Keratinocyte (primary cell): ENCODE data around the gene PODN. TPM values are rescaled to one million over a fixed set of nuclear protein-coding genes. Genes with fewer than 3 reads are reported as not detected.

Experiments used
- DNase-seq: peaks from one replicate; pipeline ENCODE4 v3.0.0-alpha.2; 2011; ENCODE audit warnings: low read depth, missing footprints, low spot score
- FAIRE-seq: peaks from 2 replicates; lab custom pipeline; 2011; peaks lifted over from hg19 to GRCh38; lab: Jason Lieb, UNC
- H2AFZ ChIP-seq: 2 replicates; pipeline ENCODE4 v1.6.0; 2012; ENCODE audit warnings: low read length, control low read depth, inconsistent platforms; ENCODE audit not compliant: control insufficient read depth
- H3K27ac ChIP-seq: 2 replicates; pipeline ENCODE4 v1.5.1; 2011; ENCODE audit warnings: low read length; ENCODE audit not compliant: control insufficient read depth, insufficient read depth
- H3K27me3 ChIP-seq: 3 replicates; pipeline ENCODE4 v1.6.0; 2011; ENCODE audit warnings: low read length; ENCODE audit not compliant: control insufficient read depth, insufficient read depth; ENCODE audit errors: extremely low read depth
- H3K36me3 ChIP-seq, 2 experiments: 2 replicates in 1 of 2; 3 replicates in 1 of 2; pipeline ENCODE4 v1.5.1; 2011; ENCODE audit warnings: low read length in 2 of 2, mild to moderate bottlenecking in 1 of 2; ENCODE audit not compliant: control insufficient read depth in 2 of 2, insufficient read depth in 2 of 2; ENCODE audit errors: extremely low read depth in 1 of 2
- H3K4me1 ChIP-seq: 3 replicates; pipeline ENCODE4 v1.5.1; 2011; ENCODE audit warnings: low read length; ENCODE audit not compliant: control insufficient read depth, insufficient read depth; ENCODE audit errors: extremely low read depth
- H3K4me2 ChIP-seq: 3 replicates; pipeline ENCODE4 v1.6.0; 2011; ENCODE audit warnings: low read depth, low read length; ENCODE audit not compliant: control insufficient read depth, insufficient read depth; ENCODE audit errors: extremely low read depth
- H3K4me3 ChIP-seq, 3 experiments: fragments of 200-600 bp in 1 of 3; sonication (generic) in 1 of 3; 2 replicates in 2 of 3; 3 replicates in 1 of 3; pipeline ENCODE4 v1.5.1; 2011 to 2016; ENCODE audit warnings: low read length in 3 of 3, mild to moderate bottlenecking in 3 of 3, control low read depth in 2 of 3, inconsistent platforms in 1 of 3, low read depth in 1 of 3, mixed read lengths in 1 of 3, mixed run types in 1 of 3, moderate library complexity in 1 of 3; ENCODE audit not compliant: control insufficient read depth in 2 of 3, insufficient read depth in 2 of 3; ENCODE audit errors: extremely low read depth in 1 of 3
- H3K79me2 ChIP-seq: 2 replicates; pipeline ENCODE4 v1.6.0; 2012; ENCODE audit warnings: low read length; ENCODE audit not compliant: control insufficient read depth, insufficient read depth
- H3K9ac ChIP-seq: 3 replicates; pipeline ENCODE4 v1.6.0; 2011; ENCODE audit warnings: low read length; ENCODE audit not compliant: control insufficient read depth, insufficient read depth; ENCODE audit errors: extremely low read depth
- H3K9me1 ChIP-seq: 3 replicates; pipeline ENCODE4 v1.6.0; 2011; ENCODE audit warnings: low read length; ENCODE audit not compliant: control insufficient read depth, insufficient read depth; ENCODE audit errors: extremely low read depth
- H3K9me3 ChIP-seq: 2 replicates; pipeline ENCODE4 v1.5.1; 2012; ENCODE audit warnings: low read depth, low read length; ENCODE audit not compliant: control insufficient read depth
- H4K20me1 ChIP-seq: 3 replicates; pipeline ENCODE4 v1.6.0; 2011; ENCODE audit warnings: low read length; ENCODE audit not compliant: control insufficient read depth, insufficient read depth; ENCODE audit errors: extremely low read depth
- EZH2 ChIP-seq: IDR thresholded peaks from one replicate; pipeline ENCODE4 v1.6.1; 2012; ENCODE audit warnings: inconsistent platforms, mild to moderate bottlenecking, low read length, moderate library complexity
- dilution Hi-C: fragments of 300-500 bp; cut with MboI; formaldehyde crosslinking; loops from one replicate; pipeline ENCODE4 v1.7.0; 2020; ENCODE audit warnings: low sequenced_read_pairs; ENCODE audit not compliant: extremely low pct_ligation_motif_present
- polyA plus RNA-seq, 5 experiments: library from polyadenylated mRNA; depleted of rRNA in 3 of 5; stranded (reverse) in 3 of 5; stranded (forward) in 1 of 5; unstranded in 1 of 5; fragments of >200 nt; gene quantifications; 1 replicate in 1 of 5; 2 replicates in 3 of 5; 3 replicates in 1 of 5; pipeline versions ENCODE4 v1.2.1 to v1.2.3, GENCODE V29; 2011 to 2012; ENCODE audit warnings: missing spikeins in 2 of 5, low read depth in 1 of 5, low replicate concordance in 1 of 5
- TF ChIP-seq, protein P1 (sequence below), 3 experiments: IDR thresholded peaks in 1 of 3; conservative IDR thresholded peaks in 1 of 3; optimal IDR thresholded peaks in 1 of 3; 2 replicates in 2 of 3; 3 replicates in 1 of 3; pipeline versions ENCODE3 to v1.5.1; 2011; ENCODE audit warnings: low read length in 3 of 3, mild to moderate bottlenecking in 3 of 3, moderate library complexity in 2 of 3, control low read depth in 1 of 3, inconsistent platforms in 1 of 3; ENCODE audit not compliant: insufficient read depth in 2 of 3; ENCODE audit errors: extremely low read depth in 1 of 3

Gene PODN
- polyA plus RNA-seq, 1 donor (not counting 4 experiments of a cell fraction or from before 2014, with no cell fraction given) = not detected

- Histone ChIP-seq H3K9me3 (peaks cover 2% of the 10 kb centered on the region), H3K9me1 (no peaks in the 10 kb centered on the region), H3K4me1 (no peaks in the 10 kb centered on the region), H3K79me2 (no peaks in the 10 kb centered on the region), H3K9ac (no peak overlapping the region), H4K20me1 (no peaks in the 10 kb centered on the region), H3K4me2 (no peak overlapping the region), H3K4me3 (no peak overlapping the region), H2AFZ (no peak overlapping the region), H3K27ac (no peak overlapping the region), H3K27me3 (peaks cover 5% of the 10 kb centered on the region), H3K36me3 (no peaks in the 10 kb centered on the region)
- dilution Hi-C loops = no loop called here
- TF ChIP-seq EZH2 = no peak
- TF ChIP-seq, protein P1, sequence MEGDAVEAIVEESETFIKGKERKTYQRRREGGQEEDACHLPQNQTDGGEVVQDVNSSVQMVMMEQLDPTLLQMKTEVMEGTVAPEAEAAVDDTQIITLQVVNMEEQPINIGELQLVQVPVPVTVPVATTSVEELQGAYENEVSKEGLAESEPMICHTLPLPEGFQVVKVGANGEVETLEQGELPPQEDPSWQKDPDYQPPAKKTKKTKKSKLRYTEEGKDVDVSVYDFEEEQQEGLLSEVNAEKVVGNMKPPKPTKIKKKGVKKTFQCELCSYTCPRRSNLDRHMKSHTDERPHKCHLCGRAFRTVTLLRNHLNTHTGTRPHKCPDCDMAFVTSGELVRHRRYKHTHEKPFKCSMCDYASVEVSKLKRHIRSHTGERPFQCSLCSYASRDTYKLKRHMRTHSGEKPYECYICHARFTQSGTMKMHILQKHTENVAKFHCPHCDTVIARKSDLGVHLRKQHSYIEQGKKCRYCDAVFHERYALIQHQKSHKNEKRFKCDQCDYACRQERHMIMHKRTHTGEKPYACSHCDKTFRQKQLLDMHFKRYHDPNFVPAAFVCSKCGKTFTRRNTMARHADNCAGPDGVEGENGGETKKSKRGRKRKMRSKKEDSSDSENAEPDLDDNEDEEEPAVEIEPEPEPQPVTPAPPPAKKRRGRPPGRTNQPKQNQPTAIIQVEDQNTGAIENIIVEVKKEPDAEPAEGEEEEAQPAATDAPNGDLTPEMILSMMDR (optimal IDR thresholded peaks at IDR 0.05 in 1 of 3, IDR thresholded peaks at IDR 0.05 in 1 of 3, conservative IDR thresholded peaks at IDR 0.05 in 1 of 3; ENCODE audit: extremely low read depth in 1 of 3, insufficient read depth in 2 of 3, low read length in 3 of 3) = no peak
- DNase-seq = no peak
- no peak for FAIRE-seq
Measured at GRCh38 chr1:53090227-53091147, 28.5 kb downstream of the PODN start.

GRCh38 chr1:53091841-53092645, 30.0 kb downstream of the PODN start:
- H3K79me2 ChIP-seq = no peaks in the 10 kb centered on the region
- H3K4me2 ChIP-seq = no peak overlapping the region
- no peak overlapping the region for H2AFZ ChIP-seq
- FAIRE-seq (no peak), DNase-seq (no peak)
- H3K4me1 ChIP-seq = no peaks in the 10 kb centered on the region
- peaks cover 15% of the 10 kb centered on the region for H3K9me3 ChIP-seq
- no peaks in the 10 kb centered on the region for H3K36me3 ChIP-seq
- H3K27ac ChIP-seq = no peak overlapping the region
- no peaks in the 10 kb centered on the region for H4K20me1 ChIP-seq
- peaks cover 5% of the 10 kb centered on the region for H3K27me3 ChIP-seq
- no peak overlapping the region for H3K4me3 ChIP-seq
- no peak overlapping the region for H3K9ac ChIP-seq
- dilution Hi-C loops = no loop called here
- H3K9me1 ChIP-seq = no peaks in the 10 kb centered on the region
- TF ChIP-seq, protein P1 (optimal IDR thresholded peaks at IDR 0.05 in 1 of 3, IDR thresholded peaks at IDR 0.05 in 1 of 3, conservative IDR thresholded peaks at IDR 0.05 in 1 of 3; ENCODE audit: extremely low read depth in 1 of 3, insufficient read depth in 2 of 3, low read length in 3 of 3) = no peak
